IPS-18a (cell line): ENCODE data around the gene RGL3.
A peak's percentile ranks its signal among the peaks of the same experiment; 100 is the strongest.
"Not testable (repeated sequence)": the region's sequence is repeated elsewhere in the genome, so short reads cannot be mapped to it uniquely, and the experiment has no call there.

Source experiments
- H3K27ac ChIP-seq: one replicate; pipeline ENCODE4 v1.5.1; 2013; ENCODE audit warnings: low read length
- H3K27me3 ChIP-seq: one replicate; pipeline ENCODE4 v1.6.1; 2013; ENCODE audit warnings: mild to moderate bottlenecking, low read length; ENCODE audit not compliant: control insufficient read depth, insufficient read depth
- H3K36me3 ChIP-seq: one replicate; pipeline ENCODE4 v1.6.1; 2013; ENCODE audit warnings: low read depth, low read length; ENCODE audit not compliant: control insufficient read depth
- H3K4me1 ChIP-seq: one replicate; pipeline ENCODE4 v1.6.1; 2013; ENCODE audit warnings: low read depth, low read length; ENCODE audit not compliant: control insufficient read depth
- H3K4me3 ChIP-seq: one replicate; pipeline ENCODE4 v1.5.1; 2013; ENCODE audit warnings: low read length
- H3K9ac ChIP-seq: one replicate; pipeline ENCODE4 v1.6.1; 2013; ENCODE audit warnings: mild to moderate bottlenecking, low read length, moderate library complexity
- H3K9me3 ChIP-seq: one replicate; pipeline ENCODE4 v1.6.1; 2013; ENCODE audit warnings: low read depth, low read length; ENCODE audit not compliant: control insufficient read depth

Gene RGL3

GRCh38 chr19:11387162-11388034 is 31.7 kb downstream of the RGL3 start:
- Histone ChIP-seq H3K27me3 (peaks cover 15% of the 10 kb centered on the region), H3K36me3 (no peaks in the 10 kb centered on the region), H3K9ac (no peak overlapping the region), H3K9me3 (no peaks in the 10 kb centered on the region), H3K4me3 (no peak overlapping the region), H3K4me1 (no peaks in the 10 kb centered on the region), H3K27ac (no peak overlapping the region)

DNA sequence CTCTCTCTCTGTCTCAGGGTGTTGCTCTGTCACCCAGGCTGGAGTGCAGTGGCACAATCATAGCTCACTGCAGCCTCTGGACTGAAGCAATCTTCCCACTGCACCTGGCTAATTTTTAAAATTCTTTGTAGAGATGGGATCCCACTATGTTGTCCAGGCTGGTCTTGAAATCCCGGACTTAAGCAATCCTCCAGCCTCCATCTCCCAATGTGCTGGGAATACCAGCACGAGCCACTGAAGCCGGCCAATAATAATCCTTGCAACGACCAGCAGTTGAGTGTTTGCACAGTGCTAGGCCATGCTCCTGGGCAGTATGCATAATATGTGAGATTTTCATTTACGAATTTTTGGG is 34.4 kb downstream of the RGL3 start:
- peaks cover 21% of the 10 kb centered on the region for H3K27me3 ChIP-seq
- no peaks in the 10 kb centered on the region for H3K9me3 ChIP-seq
- no peak overlapping the region for H3K9ac ChIP-seq
- H3K36me3 ChIP-seq: no peaks in the 10 kb centered on the region
- peaks cover 3% of the 10 kb centered on the region for H3K4me1 ChIP-seq
- no peak overlapping the region for H3K4me3 ChIP-seq
- no peak overlapping the region for H3K27ac ChIP-seq

GRCh38 chr19:11383706-11384048 is 35.4 kb downstream of the RGL3 start:
- no peak overlapping the region for H3K9ac ChIP-seq
- no peak overlapping the region for H3K27ac ChIP-seq
- H3K4me3 ChIP-seq: peak overlapping the region; percentile 63

GRCh38 chr19:11382898-11383705 is 36.0 kb downstream of the RGL3 start:
- Histone ChIP-seq H3K4me1 (peaks cover 3% of the 10 kb centered on the region), H3K27me3 (peaks cover 21% of the 10 kb centered on the region), H3K9ac (no peak overlapping the region), H3K9me3 (no peaks in the 10 kb centered on the region), H3K36me3 (no peaks in the 10 kb centered on the region), H3K4me3 (peak overlapping the region; percentile 63), H3K27ac (no peak overlapping the region)

More at GRCh38 chr19:11383706-11384048, 35.4 kb downstream of the RGL3 start:
- no peaks in the 10 kb centered on the region for H3K9me3 ChIP-seq
- peaks cover 21% of the 10 kb centered on the region for H3K27me3 ChIP-seq
- peaks cover 3% of the 10 kb centered on the region for H3K4me1 ChIP-seq
- no peaks in the 10 kb centered on the region for H3K36me3 ChIP-seq

- H3K4me1 ChIP-seq: peaks cover 3% of the 10 kb centered on the region
- H3K27me3 ChIP-seq: peaks cover 21% of the 10 kb centered on the region
- peak overlapping the region; percentile 77 for H3K4me3 ChIP-seq
- H3K9ac ChIP-seq: peak overlapping the region; percentile 67
- no peak overlapping the region for H3K27ac ChIP-seq
- no peaks in the 10 kb centered on the region for H3K36me3 ChIP-seq
- H3K9me3 ChIP-seq: no peaks in the 10 kb centered on the region
Measured at GRCh38 chr19:11380653-11381537, 38.2 kb downstream of the RGL3 start.

GRCh38 chr19:11379857-11380350 is 39.2 kb downstream of the RGL3 start:
- H3K9ac ChIP-seq: no peak overlapping the region
- H3K9me3 ChIP-seq: no peaks in the 10 kb centered on the region
- H3K27ac ChIP-seq: no peak overlapping the region
- H3K36me3 ChIP-seq: no peaks in the 10 kb centered on the region
- peak overlapping the region; percentile 77 for H3K4me3 ChIP-seq
- peaks cover 21% of the 10 kb centered on the region for H3K27me3 ChIP-seq
- peaks cover 3% of the 10 kb centered on the region for H3K4me1 ChIP-seq

DNA sequence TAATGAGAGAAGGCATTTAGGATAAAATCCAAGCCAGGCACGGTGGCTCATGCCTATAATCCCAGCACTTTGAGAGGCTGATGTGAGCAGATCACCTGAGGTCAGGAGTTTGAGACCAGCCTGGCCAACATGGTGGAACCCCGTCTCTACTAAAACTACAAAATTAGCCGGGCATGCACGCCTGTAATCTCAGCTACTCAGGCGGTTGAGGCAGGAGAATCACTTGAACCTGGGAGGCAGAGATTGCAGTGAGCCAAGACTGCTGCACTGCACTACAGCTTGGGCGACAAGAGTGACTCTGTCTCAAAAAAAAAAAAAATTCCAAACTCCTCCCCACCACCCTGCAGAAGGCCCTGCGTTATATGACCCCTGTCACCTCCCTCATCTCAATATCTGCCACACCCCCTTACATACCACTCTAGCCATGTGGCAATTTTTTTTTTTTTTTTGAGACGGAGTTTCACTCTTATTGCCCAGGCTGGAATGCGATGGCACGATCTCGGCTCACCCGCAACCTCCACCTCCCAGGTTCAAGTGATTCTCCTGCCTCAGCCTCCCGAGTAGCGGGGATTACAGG is 39.8 kb downstream of the RGL3 start:
- peaks cover 21% of the 10 kb centered on the region for H3K27me3 ChIP-seq
- H3K36me3 ChIP-seq, H3K4me1 ChIP-seq, H3K9me3 ChIP-seq, H3K27ac ChIP-seq, H3K9ac ChIP-seq, H3K4me3 ChIP-seq: not testable (repeated sequence)

GRCh38 chr19:11378319-11379189 is 40.6 kb downstream of the RGL3 start:
- Histone ChIP-seq H3K9ac (no peak overlapping the region), H3K27ac (no peak overlapping the region), H3K4me3 (no peak overlapping the region), H3K27me3 (peaks cover 17% of the 10 kb centered on the region), H3K4me1 (peaks cover 7% of the 10 kb centered on the region), H3K9me3 (no peaks in the 10 kb centered on the region), H3K36me3 (no peaks in the 10 kb centered on the region)

DNA sequence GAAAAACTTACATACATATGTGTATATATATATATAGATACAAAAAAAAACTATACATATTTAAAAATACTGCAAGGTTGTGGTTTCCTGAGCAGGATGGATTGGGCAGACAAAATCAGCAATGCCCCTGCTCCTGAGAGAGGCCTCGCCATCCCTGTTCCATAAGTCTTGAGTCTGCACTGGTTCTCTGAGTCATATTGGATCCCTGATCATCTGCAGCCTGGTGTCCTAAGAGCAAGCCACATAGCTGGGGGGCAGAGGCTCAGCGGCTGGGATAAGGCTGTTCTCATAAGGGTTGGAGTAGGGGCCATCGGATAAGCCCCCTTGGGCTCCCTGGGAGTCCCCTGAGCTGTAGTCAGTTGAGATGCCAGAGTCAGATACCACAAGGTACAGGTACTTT is 41.4 kb downstream of the RGL3 start:
- H3K36me3 ChIP-seq: no peaks in the 10 kb centered on the region
- no peak overlapping the region for H3K4me3 ChIP-seq
- H3K27ac ChIP-seq: no peak overlapping the region
- H3K27me3 ChIP-seq: peaks cover 10% of the 10 kb centered on the region
- peaks cover 7% of the 10 kb centered on the region for H3K4me1 ChIP-seq
- no peak overlapping the region for H3K9ac ChIP-seq
- no peaks in the 10 kb centered on the region for H3K9me3 ChIP-seq

GRCh38 chr19:11377237-11377636 is 41.9 kb downstream of the RGL3 start:
- Histone ChIP-seq H3K27me3 (peaks cover 5% of the 10 kb centered on the region), H3K4me1 (peaks cover 7% of the 10 kb centered on the region), H3K9me3 (no peaks in the 10 kb centered on the region), H3K36me3 (no peaks in the 10 kb centered on the region), H3K4me3 (no peak overlapping the region), H3K9ac (no peak overlapping the region), H3K27ac (no peak overlapping the region)
